Measurements from ENCODE around the gene IGF1.
A peak's percentile ranks its signal among the peaks of the same experiment; 100 is the strongest.

The IGF1 gene

DNA sequence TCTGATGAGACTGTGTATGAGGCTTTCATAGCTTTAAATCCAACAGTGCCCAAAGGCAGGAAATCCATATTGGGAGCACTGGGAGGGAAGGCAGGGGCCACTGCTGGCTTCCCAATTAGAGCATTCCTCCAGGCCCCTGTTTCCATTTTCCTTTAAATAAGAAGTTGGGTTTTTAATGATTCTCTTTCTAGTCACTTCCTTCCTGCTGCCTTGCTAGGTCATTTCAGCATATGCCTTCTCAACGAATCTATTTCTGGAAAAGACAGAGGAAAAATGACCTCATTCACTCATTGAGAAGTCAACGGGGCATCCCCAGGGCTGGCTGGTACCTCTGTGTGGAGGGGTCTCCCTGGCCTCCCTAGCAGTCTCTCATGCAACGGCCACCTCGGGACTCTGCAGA is 43.5 kb downstream of the IGF1 start:
- DNase-seq, result peak; percentile 23
- Histone ChIP-seq H3K27me3 (replicated peaks; ENCODE audit: insufficient read depth, low read length) (no peaks in the 10 kb centered on the region), H3K4me1 (ENCODE audit: low read length) (peaks cover 40% of the 10 kb centered on the region), H3K79me2 (ENCODE audit: low read length) (peaks cover 3% of the 10 kb centered on the region; the same call in 1 of the 2 replicates), H3K36me3 (replicated peaks; ENCODE audit: insufficient read depth, low read length) (no peaks in the 10 kb centered on the region), H2AFZ (ENCODE audit: low read length) (no peak overlapping the region), H3K27ac (ENCODE audit: low read length) (peak overlapping the region; percentile 64; the same call in 1 of the 2 replicates), H3K9me3 (replicated peaks; ENCODE audit: insufficient read depth, low read length) (no peaks in the 10 kb centered on the region), H4K20me1 (ENCODE audit: insufficient read depth, low read length) (no peaks in the 10 kb centered on the region), H3K9ac (ENCODE audit: low read length) (no peak overlapping the region), H3F3A (ENCODE audit: insufficient read depth, low read length) (peaks cover 11% of the 10 kb centered on the region), H3K9me2 (replicated peaks; ENCODE audit: insufficient read depth, low read length) (no peaks in the 10 kb centered on the region), H3K4me2 (ENCODE audit: low read depth, low read length) (peak overlapping the region; percentile 46), H3K4me3 (ENCODE audit: low read length) (no peak overlapping the region)
- TF ChIP-seq, protein P1, sequence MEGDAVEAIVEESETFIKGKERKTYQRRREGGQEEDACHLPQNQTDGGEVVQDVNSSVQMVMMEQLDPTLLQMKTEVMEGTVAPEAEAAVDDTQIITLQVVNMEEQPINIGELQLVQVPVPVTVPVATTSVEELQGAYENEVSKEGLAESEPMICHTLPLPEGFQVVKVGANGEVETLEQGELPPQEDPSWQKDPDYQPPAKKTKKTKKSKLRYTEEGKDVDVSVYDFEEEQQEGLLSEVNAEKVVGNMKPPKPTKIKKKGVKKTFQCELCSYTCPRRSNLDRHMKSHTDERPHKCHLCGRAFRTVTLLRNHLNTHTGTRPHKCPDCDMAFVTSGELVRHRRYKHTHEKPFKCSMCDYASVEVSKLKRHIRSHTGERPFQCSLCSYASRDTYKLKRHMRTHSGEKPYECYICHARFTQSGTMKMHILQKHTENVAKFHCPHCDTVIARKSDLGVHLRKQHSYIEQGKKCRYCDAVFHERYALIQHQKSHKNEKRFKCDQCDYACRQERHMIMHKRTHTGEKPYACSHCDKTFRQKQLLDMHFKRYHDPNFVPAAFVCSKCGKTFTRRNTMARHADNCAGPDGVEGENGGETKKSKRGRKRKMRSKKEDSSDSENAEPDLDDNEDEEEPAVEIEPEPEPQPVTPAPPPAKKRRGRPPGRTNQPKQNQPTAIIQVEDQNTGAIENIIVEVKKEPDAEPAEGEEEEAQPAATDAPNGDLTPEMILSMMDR (IDR thresholded peaks at IDR 0.05; ENCODE audit: low read length), result no peak
- TF ChIP-seq EZH2phosphoT487 (IDR thresholded peaks at IDR 0.05; ENCODE audit: low read length) (no peak), EZH2 (optimal IDR thresholded peaks at IDR 0.05; ENCODE audit: low read depth, low read length) (no peak)

DNA sequence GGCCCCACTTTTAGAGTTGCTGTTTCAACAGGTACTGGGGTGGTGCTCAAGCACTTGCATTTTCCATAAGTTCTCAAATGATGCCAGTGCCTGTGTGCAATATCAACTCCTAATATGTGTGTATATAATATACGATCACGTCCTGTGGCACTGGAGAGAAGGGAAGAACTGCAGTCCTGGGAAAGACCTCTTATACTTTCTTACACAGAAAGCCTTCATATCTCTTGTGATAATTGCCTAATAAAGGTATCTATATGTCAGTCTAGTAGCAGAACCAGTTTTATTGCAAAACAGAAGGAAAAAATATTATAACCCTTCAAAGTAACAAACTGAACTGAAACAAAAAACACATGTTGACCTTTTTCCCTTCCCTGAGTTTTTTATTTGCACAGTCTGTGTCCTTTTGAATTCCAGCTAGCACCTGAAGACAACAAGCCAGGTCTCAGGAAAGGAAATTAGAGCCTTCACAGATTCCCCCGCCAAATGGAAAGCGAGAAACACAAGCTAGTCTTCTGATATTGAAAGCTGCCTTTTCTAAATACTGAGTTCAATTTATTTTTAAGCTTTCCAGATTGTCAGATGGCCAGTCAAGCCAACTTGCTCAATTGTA is 44.4 kb downstream of the IGF1 start:
- H3K27ac ChIP-seq (ENCODE audit: low read length), result peak overlapping the region; percentile 64; the same call in 1 of the 2 replicates
- peaks cover 45% of the 10 kb centered on the region for H3K4me1 ChIP-seq (ENCODE audit: low read length)
- H3K4me2 ChIP-seq (ENCODE audit: low read depth, low read length), result peak overlapping the region; percentile 46; the same call in 1 of the 2 replicates
- no peaks in the 10 kb centered on the region for H3K9me2 ChIP-seq (replicated peaks; ENCODE audit: insufficient read depth, low read length)
- peaks cover 11% of the 10 kb centered on the region for H3F3A ChIP-seq (ENCODE audit: insufficient read depth, low read length)
- no peaks in the 10 kb centered on the region for H3K36me3 ChIP-seq (replicated peaks; ENCODE audit: insufficient read depth, low read length)
- TF ChIP-seq EZH2phosphoT487 (IDR thresholded peaks at IDR 0.05; ENCODE audit: low read length) (no peak), EZH2 (optimal IDR thresholded peaks at IDR 0.05; ENCODE audit: low read depth, low read length) (no peak)
- TF ChIP-seq, protein P1 (IDR thresholded peaks at IDR 0.05; ENCODE audit: low read length), result no peak
- no peak overlapping the region for H3K4me3 ChIP-seq (ENCODE audit: low read length)
- no peaks in the 10 kb centered on the region for H3K27me3 ChIP-seq (replicated peaks; ENCODE audit: insufficient read depth, low read length)
- H3K9me3 ChIP-seq (replicated peaks; ENCODE audit: insufficient read depth, low read length), result no peaks in the 10 kb centered on the region
- peaks cover 3% of the 10 kb centered on the region; the same call in 1 of the 2 replicates for H3K79me2 ChIP-seq (ENCODE audit: low read length)
- peak overlapping the region; percentile 7; the same call in 1 of the 2 replicates for H3K9ac ChIP-seq (ENCODE audit: low read length)
- no peak overlapping the region for H2AFZ ChIP-seq (ENCODE audit: low read length)
- H4K20me1 ChIP-seq (ENCODE audit: insufficient read depth, low read length), result no peaks in the 10 kb centered on the region
- DNase-seq, result peak; percentile 18

DNA sequence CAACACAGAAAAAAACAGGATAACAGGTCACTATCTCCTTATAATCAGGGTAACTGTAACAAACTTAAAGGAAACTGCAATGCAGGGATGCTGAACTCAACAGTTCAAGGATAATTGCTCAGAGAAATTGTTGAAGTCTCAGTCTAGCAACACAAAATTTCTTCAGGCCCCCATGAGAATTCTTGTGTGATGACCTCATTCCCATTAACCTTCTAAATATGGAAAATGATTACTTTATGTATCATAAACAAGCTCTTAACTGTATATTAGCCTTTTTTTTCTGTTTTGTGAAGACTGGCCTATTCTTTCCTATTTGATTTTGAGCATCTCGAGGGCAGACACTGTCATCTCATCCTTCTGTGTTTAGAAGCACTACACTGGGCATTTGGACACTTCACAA is 47.1 kb downstream of the IGF1 start:
- H3K4me3 ChIP-seq (ENCODE audit: low read length), result no peak overlapping the region
- H3K36me3 ChIP-seq (replicated peaks; ENCODE audit: insufficient read depth, low read length), result no peaks in the 10 kb centered on the region
- H3K4me2 ChIP-seq (ENCODE audit: low read depth, low read length), result no peak overlapping the region
- peaks cover 45% of the 10 kb centered on the region for H3K4me1 ChIP-seq (ENCODE audit: low read length)
- H3K27ac ChIP-seq (ENCODE audit: low read length), result no peak overlapping the region
- H4K20me1 ChIP-seq (ENCODE audit: insufficient read depth, low read length), result no peaks in the 10 kb centered on the region
- H3F3A ChIP-seq (ENCODE audit: insufficient read depth, low read length), result peaks cover 11% of the 10 kb centered on the region
- no peak overlapping the region for H3K9ac ChIP-seq (ENCODE audit: low read length)
- peaks cover 3% of the 10 kb centered on the region; the same call in 1 of the 2 replicates for H3K79me2 ChIP-seq (ENCODE audit: low read length)
- no peak for DNase-seq
- H3K9me2 ChIP-seq (replicated peaks; ENCODE audit: insufficient read depth, low read length), result no peaks in the 10 kb centered on the region
- H3K27me3 ChIP-seq (replicated peaks; ENCODE audit: insufficient read depth, low read length), result no peaks in the 10 kb centered on the region
- H3K9me3 ChIP-seq (replicated peaks; ENCODE audit: insufficient read depth, low read length), result no peaks in the 10 kb centered on the region
- TF ChIP-seq EZH2phosphoT487 (IDR thresholded peaks at IDR 0.05; ENCODE audit: low read length) (no peak), EZH2 (optimal IDR thresholded peaks at IDR 0.05; ENCODE audit: low read depth, low read length) (no peak)
- TF ChIP-seq, protein P1 (IDR thresholded peaks at IDR 0.05; ENCODE audit: low read length), result no peak
- H2AFZ ChIP-seq (ENCODE audit: low read length), result no peak overlapping the region

Data from MM.1S (cell line).